ENCODE data around the gene TRAPPC11. TPM values are rescaled to one million over a fixed set of nuclear protein-coding genes. Genes with fewer than 3 reads are reported as not detected.
A peak's percentile ranks its signal among the peaks of the same experiment; 100 is the strongest.

The TRAPPC11 gene
- total RNA-seq, 1 donor from 2014 or later, result 38.6 TPM

DNA sequence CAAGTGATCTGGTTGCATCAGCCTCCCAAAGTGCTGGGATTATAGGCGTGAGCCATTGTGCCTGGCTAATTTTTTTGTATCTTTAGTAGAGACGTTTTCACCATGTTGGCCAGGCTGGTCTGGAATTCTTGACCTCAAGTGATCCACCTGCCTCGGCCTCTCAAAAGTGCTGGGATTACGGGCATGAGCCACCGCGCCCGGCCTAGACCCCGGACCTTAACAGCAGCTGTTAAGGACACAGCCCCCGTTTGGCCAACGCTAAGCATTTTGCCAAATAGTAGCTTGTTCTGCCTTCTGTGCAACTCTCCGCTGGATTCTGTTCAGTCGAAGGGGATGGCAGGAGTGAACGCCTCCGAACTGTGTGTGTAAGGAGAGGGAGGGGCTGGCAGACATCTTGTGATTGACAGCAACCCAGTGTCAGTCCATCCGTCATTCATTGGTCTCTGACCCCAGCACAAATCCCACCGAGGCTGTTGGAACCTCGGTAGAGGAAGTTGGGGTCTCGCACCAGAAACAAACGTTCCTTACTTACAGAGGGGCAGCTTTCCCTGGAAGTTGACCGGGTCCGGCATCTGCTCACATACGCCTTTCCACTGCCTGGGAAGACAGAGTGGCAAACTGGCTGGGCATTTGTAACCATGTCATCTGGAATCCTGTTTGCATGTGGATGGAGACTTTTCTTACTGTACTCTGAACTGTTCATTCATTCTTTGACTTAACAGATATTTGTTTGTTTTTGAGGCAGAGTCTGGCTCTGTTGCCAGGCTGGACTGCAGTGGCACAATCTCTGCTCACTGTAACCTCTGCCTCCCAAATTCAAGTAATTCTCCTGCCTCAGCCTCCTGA lies 69.4 kb downstream of the TRAPPC11 start:
- no peak overlapping the region for H3K4me3 ChIP-seq
- peak in 1 of 2 donors; percentile 26 for ATAC-seq
- peaks cover 2% of the 10 kb centered on the region for H3K4me1 ChIP-seq
- H3K9me3 ChIP-seq, result no peaks in the 10 kb centered on the region
- no peaks in the 10 kb centered on the region for H3K36me3 ChIP-seq
- DNase-seq, result no peak
- intact Hi-C loops (cut with DNase I), result no loop called here
- TF ChIP-seq, protein P1, sequence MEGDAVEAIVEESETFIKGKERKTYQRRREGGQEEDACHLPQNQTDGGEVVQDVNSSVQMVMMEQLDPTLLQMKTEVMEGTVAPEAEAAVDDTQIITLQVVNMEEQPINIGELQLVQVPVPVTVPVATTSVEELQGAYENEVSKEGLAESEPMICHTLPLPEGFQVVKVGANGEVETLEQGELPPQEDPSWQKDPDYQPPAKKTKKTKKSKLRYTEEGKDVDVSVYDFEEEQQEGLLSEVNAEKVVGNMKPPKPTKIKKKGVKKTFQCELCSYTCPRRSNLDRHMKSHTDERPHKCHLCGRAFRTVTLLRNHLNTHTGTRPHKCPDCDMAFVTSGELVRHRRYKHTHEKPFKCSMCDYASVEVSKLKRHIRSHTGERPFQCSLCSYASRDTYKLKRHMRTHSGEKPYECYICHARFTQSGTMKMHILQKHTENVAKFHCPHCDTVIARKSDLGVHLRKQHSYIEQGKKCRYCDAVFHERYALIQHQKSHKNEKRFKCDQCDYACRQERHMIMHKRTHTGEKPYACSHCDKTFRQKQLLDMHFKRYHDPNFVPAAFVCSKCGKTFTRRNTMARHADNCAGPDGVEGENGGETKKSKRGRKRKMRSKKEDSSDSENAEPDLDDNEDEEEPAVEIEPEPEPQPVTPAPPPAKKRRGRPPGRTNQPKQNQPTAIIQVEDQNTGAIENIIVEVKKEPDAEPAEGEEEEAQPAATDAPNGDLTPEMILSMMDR (IDR thresholded peaks at IDR 0.05), result no peak
- H3K27ac ChIP-seq, result no peak overlapping the region
- no peaks in the 10 kb centered on the region for H3K27me3 ChIP-seq (ENCODE audit: low read depth)

DNA sequence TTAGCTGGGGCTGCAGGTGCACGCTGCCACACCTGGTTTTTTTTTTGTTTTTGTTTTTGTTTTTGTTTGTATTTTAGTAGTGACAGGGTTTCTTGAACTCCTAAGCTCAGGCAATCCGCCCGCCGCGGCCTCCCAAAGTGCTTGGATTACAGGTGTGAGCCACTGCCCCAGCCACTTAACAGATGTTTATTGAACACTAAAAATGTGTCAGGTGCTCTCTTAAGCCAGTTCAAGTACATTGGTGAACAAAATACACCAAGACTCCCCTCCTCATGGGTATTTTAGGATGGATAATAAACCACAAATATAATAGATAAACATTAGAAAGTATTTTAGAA lies 69.9 kb downstream of the TRAPPC11 start:
- TF ChIP-seq, protein P1 (IDR thresholded peaks at IDR 0.05), result no peak
- no peaks in the 10 kb centered on the region for H3K36me3 ChIP-seq
- ATAC-seq (peak in 1 of 2 donors; percentile 42), DNase-seq (no peak)
- H3K4me1 ChIP-seq, result no peaks in the 10 kb centered on the region
- H3K9me3 ChIP-seq, result no peaks in the 10 kb centered on the region
- H3K4me3 ChIP-seq, result no peak overlapping the region
- intact Hi-C loops (cut with DNase I), result no loop called here
- no peaks in the 10 kb centered on the region for H3K27me3 ChIP-seq (ENCODE audit: low read depth)
- no peak overlapping the region for H3K27ac ChIP-seq

DNA sequence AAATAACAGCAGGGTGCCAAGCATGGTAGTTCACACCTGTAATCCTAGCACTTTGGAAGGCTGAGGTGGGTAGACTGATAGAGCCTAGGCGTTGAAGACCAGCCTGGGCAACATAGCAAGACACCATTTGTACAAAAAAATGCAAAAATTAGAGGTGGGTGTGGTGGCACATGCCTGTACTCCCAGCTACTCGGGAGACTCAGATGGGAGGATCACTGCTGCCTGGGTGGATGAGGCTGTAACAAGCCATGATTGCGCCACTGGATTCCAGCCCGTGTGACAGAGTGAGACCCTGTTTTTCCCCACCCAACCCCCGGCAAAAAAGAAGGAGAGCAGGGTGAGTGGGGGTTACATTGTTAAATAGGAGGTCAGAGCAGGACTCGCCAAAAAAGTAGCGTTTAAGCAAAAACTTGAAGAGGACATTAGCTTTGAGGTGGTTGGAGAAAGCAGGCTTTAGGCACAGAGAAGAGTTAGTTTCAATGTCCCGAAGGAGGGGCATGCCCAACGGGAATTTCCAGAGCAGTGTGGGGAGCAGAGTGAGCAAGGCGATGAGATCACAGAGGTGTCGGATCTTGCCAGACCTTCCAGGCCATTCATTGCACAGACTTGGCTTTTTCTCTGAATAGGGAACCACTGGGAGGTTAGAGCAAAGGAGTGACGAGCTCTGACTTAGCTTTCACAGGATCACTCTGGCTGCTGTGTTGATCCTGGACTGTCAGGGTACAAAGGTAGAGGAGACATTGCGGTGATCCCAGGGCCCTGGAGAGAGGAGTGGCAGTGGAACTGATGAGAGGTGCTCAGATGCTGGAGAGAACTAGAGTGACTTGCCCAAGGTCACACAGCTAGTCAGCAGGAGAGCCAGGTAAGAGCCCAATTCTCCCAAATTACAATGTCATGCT lies 70.6 kb downstream of the TRAPPC11 start:
- Histone ChIP-seq H3K4me3 (no peak overlapping the region), H3K4me1 (no peaks in the 10 kb centered on the region), H3K36me3 (no peaks in the 10 kb centered on the region), H3K27me3 (ENCODE audit: low read depth) (no peaks in the 10 kb centered on the region), H3K9me3 (no peaks in the 10 kb centered on the region), H3K27ac (no peak overlapping the region)
- TF ChIP-seq, protein P1 (IDR thresholded peaks at IDR 0.05), result no peak
- intact Hi-C loops (cut with DNase I), result no loop called here
- ATAC-seq, result peak; percentile 21 to 34
- no peak for DNase-seq

DNA sequence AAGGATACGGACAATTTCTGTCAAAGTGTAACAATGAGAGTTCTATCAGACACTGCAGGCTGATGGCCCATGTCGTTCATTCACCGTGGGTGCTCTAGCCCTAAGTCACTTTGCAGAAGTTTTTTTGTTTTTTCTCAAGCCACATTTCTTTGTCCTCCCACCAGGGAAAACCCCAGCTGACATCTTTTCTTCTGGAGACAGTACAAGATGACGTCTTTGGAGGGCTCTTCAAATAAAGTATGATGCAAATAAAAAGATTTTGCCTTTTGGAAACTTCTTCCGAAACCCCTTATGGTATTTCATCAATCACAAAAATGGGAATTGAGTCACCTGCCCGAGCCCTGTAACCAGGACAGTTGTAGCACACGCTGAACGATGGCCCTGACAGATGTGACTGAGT lies 73.2 kb downstream of the TRAPPC11 start:
- TF ChIP-seq, protein P1 (IDR thresholded peaks at IDR 0.05), result no peak
- Histone ChIP-seq H3K4me3 (no peak overlapping the region), H3K27me3 (ENCODE audit: low read depth) (no peaks in the 10 kb centered on the region), H3K27ac (no peak overlapping the region), H3K4me1 (no peaks in the 10 kb centered on the region), H3K36me3 (no peaks in the 10 kb centered on the region), H3K9me3 (no peaks in the 10 kb centered on the region)
- DNase-seq (no peak), ATAC-seq (no peak)
- intact Hi-C loops (cut with DNase I), result no loop called here

DNA sequence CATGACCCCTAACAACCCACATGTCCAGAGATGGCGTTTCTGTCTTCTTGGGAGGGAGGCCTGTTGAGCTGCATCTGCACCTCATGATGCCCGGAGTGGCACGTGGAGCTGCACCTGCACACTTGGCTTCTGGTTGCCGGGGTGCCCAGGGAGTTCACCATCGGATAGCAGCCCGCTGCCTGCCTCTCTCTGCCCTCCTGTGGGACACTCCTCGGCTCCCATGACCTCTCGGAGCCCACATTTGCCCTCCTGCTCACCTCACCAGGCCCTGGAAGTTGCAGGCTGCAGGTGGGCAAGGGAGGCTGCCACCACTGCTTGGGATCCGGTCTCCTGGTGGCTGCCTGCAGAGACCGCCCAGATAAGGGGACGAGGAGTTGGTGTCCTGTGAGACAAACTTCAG lies 74.1 kb downstream of the TRAPPC11 start:
- Histone ChIP-seq H3K36me3 (no peaks in the 10 kb centered on the region), H3K9me3 (no peaks in the 10 kb centered on the region)
- DNase-seq, result no peak

More for the DNA sequence above, 74.1 kb downstream of the TRAPPC11 start:
- Histone ChIP-seq H3K27ac (no peak overlapping the region), H3K27me3 (ENCODE audit: low read depth) (no peaks in the 10 kb centered on the region), H3K4me3 (no peak overlapping the region), H3K4me1 (no peaks in the 10 kb centered on the region)
- intact Hi-C loops (cut with DNase I), result no loop called here
- ATAC-seq, result no peak
- TF ChIP-seq, protein P1 (IDR thresholded peaks at IDR 0.05), result no peak
